ENCODE results near the gene PACSIN3.
"Not testable (repeated sequence)": the region's sequence is repeated elsewhere in the genome, so short reads cannot be mapped to it uniquely, and the experiment has no call there.

PACSIN3 gene

GRCh38 chr11:47212938-47213337 lies 26.7 kb upstream of the PACSIN3 start:
- no peak overlapping the region for H3K9ac ChIP-seq (ENCODE audit: insufficient read length, low read depth)
- H3K36me3 ChIP-seq (ENCODE audit: insufficient read depth, insufficient read length, low read length), result peaks cover 8% of the 10 kb centered on the region
- TF ChIP-seq ZNF274 (IDR thresholded peaks at IDR 0.05; ENCODE audit: low read depth, low read length), result no peak
- TF ChIP-seq YY1 (IDR thresholded peaks at IDR 0.05; ENCODE audit: insufficient read depth, insufficient read length), result no peak
- TF ChIP-seq SUZ12 (IDR thresholded peaks at IDR 0.05; ENCODE audit: extremely low read depth, insufficient read depth, insufficient read length), result no peak

DNA sequence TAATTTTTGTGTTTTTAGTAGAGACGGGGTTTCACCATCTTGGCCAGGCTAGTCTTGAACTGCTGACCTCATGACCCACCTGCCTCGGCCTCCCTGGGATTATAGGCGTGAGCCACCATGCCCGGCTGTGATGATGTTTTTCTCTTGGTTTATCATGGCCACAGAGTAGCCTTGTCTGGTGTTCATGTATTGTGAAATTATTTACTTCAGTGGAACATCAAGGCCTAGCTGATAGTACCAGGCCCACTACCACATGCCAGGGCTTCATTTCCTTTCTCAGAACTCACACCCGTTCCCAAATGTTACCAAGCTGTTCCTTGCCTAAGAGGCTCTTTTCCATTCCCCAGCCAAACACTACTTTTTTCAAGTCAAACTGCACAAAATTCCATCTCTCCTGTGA lies 22.4 kb upstream of the PACSIN3 start:
- H3K9ac ChIP-seq (ENCODE audit: insufficient read length, low read depth), result no peak overlapping the region
- H3K4me1 ChIP-seq (ENCODE audit: insufficient read depth, insufficient read length), result peaks cover 10% of the 10 kb centered on the region
- no peaks in the 10 kb centered on the region; the same call in 1 of the 2 replicates for H3K9me3 ChIP-seq (ENCODE audit: insufficient read depth, low read length)
- no peaks in the 10 kb centered on the region for H3K27me3 ChIP-seq (ENCODE audit: insufficient read depth, insufficient read length)
- no peak for TF ChIP-seq ZNF274 (IDR thresholded peaks at IDR 0.05; ENCODE audit: low read depth, low read length)
- no peak for TF ChIP-seq YY1 (IDR thresholded peaks at IDR 0.05; ENCODE audit: insufficient read depth, insufficient read length)
- TF ChIP-seq SUZ12 (IDR thresholded peaks at IDR 0.05; ENCODE audit: extremely low read depth, insufficient read depth, insufficient read length), result no peak
- H3K4me3 ChIP-seq (ENCODE audit: insufficient read length, low read depth), result no peak overlapping the region
- DNase-seq (ENCODE audit: low read depth, low spot score), result no peak
- no peaks in the 10 kb centered on the region for H3K36me3 ChIP-seq (ENCODE audit: insufficient read depth, insufficient read length, low read length)

More at GRCh38 chr11:47212938-47213337, 26.7 kb upstream of the PACSIN3 start:
- H3K9me3 ChIP-seq (ENCODE audit: insufficient read depth, low read length), result no peaks in the 10 kb centered on the region; the same call in 1 of the 2 replicates
- peaks cover 6% of the 10 kb centered on the region for H3K4me1 ChIP-seq (ENCODE audit: insufficient read depth, insufficient read length)
- H3K4me3 ChIP-seq (ENCODE audit: insufficient read length, low read depth), result no peak overlapping the region
- no peaks in the 10 kb centered on the region for H3K27me3 ChIP-seq (ENCODE audit: insufficient read depth, insufficient read length)
- no peak for DNase-seq (ENCODE audit: low read depth, low spot score)

- H3K36me3 ChIP-seq (ENCODE audit: insufficient read depth, insufficient read length, low read length); H3K9ac ChIP-seq (ENCODE audit: insufficient read length, low read depth); H3K9me3 ChIP-seq (ENCODE audit: insufficient read depth, low read length); H3K4me3 ChIP-seq (ENCODE audit: insufficient read length, low read depth); DNase-seq (ENCODE audit: low read depth, low spot score); H3K27me3 ChIP-seq (ENCODE audit: insufficient read depth, insufficient read length): not testable (repeated sequence)
- H3K4me1 ChIP-seq (ENCODE audit: insufficient read depth, insufficient read length), result peaks cover 10% of the 10 kb centered on the region
Observed at GRCh38 chr11:47208008-47208552, 21.8 kb upstream of the PACSIN3 start.

GRCh38 chr11:47207459-47207858 lies 21.2 kb upstream of the PACSIN3 start:
- Histone ChIP-seq H3K27me3 (ENCODE audit: insufficient read depth, insufficient read length) (no peaks in the 10 kb centered on the region), H3K9ac (ENCODE audit: insufficient read length, low read depth) (no peak overlapping the region), H3K4me1 (ENCODE audit: insufficient read depth, insufficient read length) (peaks cover 6% of the 10 kb centered on the region), H3K36me3 (ENCODE audit: insufficient read depth, insufficient read length, low read length) (no peaks in the 10 kb centered on the region), H3K9me3 (ENCODE audit: insufficient read depth, low read length) (no peaks in the 10 kb centered on the region; the same call in 1 of the 2 replicates), H3K4me3 (ENCODE audit: insufficient read length, low read depth) (no peak overlapping the region)
- DNase-seq (ENCODE audit: low read depth, low spot score), result no peak
- TF ChIP-seq ZNF274 (IDR thresholded peaks at IDR 0.05; ENCODE audit: low read depth, low read length) (no peak), YY1 (IDR thresholded peaks at IDR 0.05; ENCODE audit: insufficient read depth, insufficient read length) (no peak), SUZ12 (IDR thresholded peaks at IDR 0.05; ENCODE audit: extremely low read depth, insufficient read depth, insufficient read length) (no peak)

DNA sequence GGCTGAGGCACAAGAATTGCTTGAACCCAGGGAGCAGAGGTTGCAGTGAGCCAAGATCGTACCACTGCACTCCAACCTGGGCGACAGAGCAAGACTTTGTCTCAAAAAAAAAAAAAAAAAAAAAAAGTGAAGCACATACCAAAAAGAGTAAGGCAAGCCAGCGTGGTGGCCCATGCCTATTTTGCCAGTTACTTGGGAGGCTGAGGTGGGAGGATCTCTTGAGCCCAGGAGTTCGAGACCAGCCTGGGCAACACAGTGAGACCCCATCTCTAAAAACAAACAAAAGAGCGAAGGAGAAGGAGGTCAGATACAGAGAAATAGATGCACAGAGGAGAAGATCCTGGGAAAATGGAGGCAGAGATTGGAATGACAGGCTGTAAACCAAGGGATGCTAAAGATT lies 20.3 kb upstream of the PACSIN3 start:
- not testable (repeated sequence) for H3K36me3 ChIP-seq (ENCODE audit: insufficient read depth, insufficient read length, low read length); H3K4me1 ChIP-seq (ENCODE audit: insufficient read depth, insufficient read length); H3K27me3 ChIP-seq (ENCODE audit: insufficient read depth, insufficient read length); DNase-seq (ENCODE audit: low read depth, low spot score); H3K9ac ChIP-seq (ENCODE audit: insufficient read length, low read depth); H3K9me3 ChIP-seq (ENCODE audit: insufficient read depth, low read length); H3K4me3 ChIP-seq (ENCODE audit: insufficient read length, low read depth)

DNA sequence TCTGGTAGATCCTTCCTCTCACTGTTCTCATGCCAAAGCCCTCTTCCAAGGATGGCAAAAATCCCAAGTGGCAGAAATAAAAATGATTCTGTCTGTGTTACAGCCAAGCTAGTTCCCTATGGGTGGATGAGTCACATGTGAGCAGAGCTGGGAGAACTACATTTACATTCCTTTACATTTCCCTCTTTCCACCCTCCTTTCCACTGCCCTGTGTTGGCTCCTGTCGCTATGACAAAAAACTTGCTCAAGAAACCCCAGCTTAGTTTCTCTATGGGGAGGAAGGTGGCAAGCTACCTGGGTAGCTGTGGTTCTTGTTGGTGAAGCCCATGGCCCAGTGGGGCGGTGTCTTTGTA lies 18.4 kb upstream of the PACSIN3 start:
- H3K4me1 ChIP-seq (ENCODE audit: insufficient read depth, insufficient read length), result peaks cover 10% of the 10 kb centered on the region
- H3K36me3 ChIP-seq (ENCODE audit: insufficient read depth, insufficient read length, low read length), result no peaks in the 10 kb centered on the region
- no peaks in the 10 kb centered on the region for H3K9me3 ChIP-seq (ENCODE audit: insufficient read depth, low read length)
- TF ChIP-seq SUZ12 (IDR thresholded peaks at IDR 0.05; ENCODE audit: extremely low read depth, insufficient read depth, insufficient read length) (no peak), YY1 (IDR thresholded peaks at IDR 0.05; ENCODE audit: insufficient read depth, insufficient read length) (no peak), ZNF274 (IDR thresholded peaks at IDR 0.05; ENCODE audit: low read depth, low read length) (no peak)
- H3K9ac ChIP-seq (ENCODE audit: insufficient read length, low read depth), result no peak overlapping the region
- H3K27me3 ChIP-seq (ENCODE audit: insufficient read depth, insufficient read length), result no peaks in the 10 kb centered on the region
- H3K4me3 ChIP-seq (ENCODE audit: insufficient read length, low read depth), result no peak overlapping the region
- no peak for DNase-seq (ENCODE audit: low read depth, low spot score)

DNA sequence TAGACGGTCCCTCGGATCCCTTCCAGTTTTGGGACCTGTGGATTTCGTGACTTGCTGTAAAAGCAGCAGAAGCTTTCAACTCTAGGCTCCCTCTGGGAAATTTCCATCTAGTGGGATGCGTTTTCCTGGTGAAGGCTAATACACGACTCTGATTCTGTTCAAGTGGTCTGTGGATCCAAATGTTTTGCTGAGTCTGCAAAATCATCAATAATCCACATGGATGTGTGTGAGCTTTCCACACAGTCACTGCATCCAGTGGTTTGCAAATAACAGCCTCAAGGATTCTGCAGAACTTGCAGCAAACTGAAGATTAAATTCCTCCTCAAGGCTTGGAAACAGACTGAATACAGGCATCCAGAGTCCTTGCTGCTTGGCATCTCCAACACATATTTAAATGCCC lies 16.3 kb upstream of the PACSIN3 start:
- no peak for DNase-seq (ENCODE audit: low read depth, low spot score)
- peaks cover 10% of the 10 kb centered on the region for H3K4me1 ChIP-seq (ENCODE audit: insufficient read depth, insufficient read length)
- no peaks in the 10 kb centered on the region for H3K27me3 ChIP-seq (ENCODE audit: insufficient read depth, insufficient read length)
- H3K9me3 ChIP-seq (ENCODE audit: insufficient read depth, low read length), result no peaks in the 10 kb centered on the region
- H3K36me3 ChIP-seq (ENCODE audit: insufficient read depth, insufficient read length, low read length), result no peaks in the 10 kb centered on the region
- no peak overlapping the region for H3K9ac ChIP-seq (ENCODE audit: insufficient read length, low read depth)
- no peak overlapping the region for H3K4me3 ChIP-seq (ENCODE audit: insufficient read length, low read depth)
- TF ChIP-seq YY1 (IDR thresholded peaks at IDR 0.05; ENCODE audit: insufficient read depth, insufficient read length), result no peak
- no peak for TF ChIP-seq ZNF274 (IDR thresholded peaks at IDR 0.05; ENCODE audit: low read depth, low read length)
- no peak for TF ChIP-seq SUZ12 (IDR thresholded peaks at IDR 0.05; ENCODE audit: extremely low read depth, insufficient read depth, insufficient read length)

- no peak overlapping the region for H3K9ac ChIP-seq (ENCODE audit: insufficient read length, low read depth)
- no peak for DNase-seq (ENCODE audit: low read depth, low spot score)
- H3K9me3 ChIP-seq (ENCODE audit: insufficient read depth, low read length), result no peaks in the 10 kb centered on the region
- no peaks in the 10 kb centered on the region for H3K27me3 ChIP-seq (ENCODE audit: insufficient read depth, insufficient read length)
- peaks cover 10% of the 10 kb centered on the region for H3K4me1 ChIP-seq (ENCODE audit: insufficient read depth, insufficient read length)
- H3K36me3 ChIP-seq (ENCODE audit: insufficient read depth, insufficient read length, low read length), result no peaks in the 10 kb centered on the region
- H3K4me3 ChIP-seq (ENCODE audit: insufficient read length, low read depth), result no peak overlapping the region
- TF ChIP-seq YY1 (IDR thresholded peaks at IDR 0.05; ENCODE audit: insufficient read depth, insufficient read length), result no peak
- TF ChIP-seq SUZ12 (IDR thresholded peaks at IDR 0.05; ENCODE audit: extremely low read depth, insufficient read depth, insufficient read length), result no peak
- TF ChIP-seq ZNF274 (IDR thresholded peaks at IDR 0.05; ENCODE audit: low read depth, low read length), result no peak
Observed at GRCh38 chr11:47201015-47201414, 14.8 kb upstream of the PACSIN3 start.

- H3K4me3 ChIP-seq (ENCODE audit: insufficient read length, low read depth); H3K9me3 ChIP-seq (ENCODE audit: insufficient read depth, low read length); H3K9ac ChIP-seq (ENCODE audit: insufficient read length, low read depth); H3K27me3 ChIP-seq (ENCODE audit: insufficient read depth, insufficient read length); H3K36me3 ChIP-seq (ENCODE audit: insufficient read depth, insufficient read length, low read length); DNase-seq (ENCODE audit: low read depth, low spot score); H3K4me1 ChIP-seq (ENCODE audit: insufficient read depth, insufficient read length): not testable (repeated sequence)
Observed at GRCh38 chr11:47198161-47198560, 11.9 kb upstream of the PACSIN3 start.
